NCI-H1694 treated with DMSO at 0.1 percent for 48 hours (cell line): ENCODE measurements around the gene ELOVL4.

ENCODE experiments used
- DNase-seq: peaks from one replicate; lab custom pipeline; 2025; lab: John Stamatoyannopoulos, UW

The ELOVL4 gene

GRCh38 chr6:79911992-79912391 lies 35.4 kb downstream of the ELOVL4 start:
- no peak for DNase-seq

- no peak for DNase-seq
Observed at GRCh38 chr6:79909517-79909916, 37.8 kb downstream of the ELOVL4 start.

GRCh38 chr6:79902046-79902445 lies 45.3 kb downstream of the ELOVL4 start:
- no peak for DNase-seq

GRCh38 chr6:79898076-79898475 lies 49.3 kb downstream of the ELOVL4 start:
- no peak for DNase-seq

GRCh38 chr6:79896075-79896449 lies 51.3 kb downstream of the ELOVL4 start:
- DNase-seq = no peak

- DNase-seq = no peak
Observed at GRCh38 chr6:79895382-79896074, 51.8 kb downstream of the ELOVL4 start.

- no peak for DNase-seq
Observed at GRCh38 chr6:79894939-79895338, 52.4 kb downstream of the ELOVL4 start.

GRCh38 chr6:79888587-79888986 lies 58.8 kb downstream of the ELOVL4 start:
- DNase-seq = no peak

- no peak for DNase-seq
Observed at GRCh38 chr6:79878142-79878748, 69.1 kb downstream of the ELOVL4 start.

- no peak for DNase-seq
Observed at GRCh38 chr6:79874531-79875134, 72.7 kb downstream of the ELOVL4 start.

- DNase-seq = no peak
Observed at GRCh38 chr6:79872986-79873385, 74.4 kb downstream of the ELOVL4 start.

GRCh38 chr6:79872303-79872702 lies 75.0 kb downstream of the ELOVL4 start:
- DNase-seq = no peak

- peak; percentile 54 for DNase-seq
Observed at GRCh38 chr6:79869600-79870084, 77.7 kb downstream of the ELOVL4 start.

GRCh38 chr6:79869184-79869583 lies 78.2 kb downstream of the ELOVL4 start:
- no peak for DNase-seq

- DNase-seq = peak; percentile 75
Observed at GRCh38 chr6:79868098-79868722, 79.1 kb downstream of the ELOVL4 start.
